IPS-18a (cell line): Measurements from ENCODE around the gene MAP7.
A peak's percentile ranks its signal among the peaks of the same experiment; 100 is the strongest.

Source experiments
- H3K27ac ChIP-seq: one replicate; pipeline ENCODE4 v1.5.1; 2013; ENCODE audit warnings: low read length
- H3K27me3 ChIP-seq: one replicate; pipeline ENCODE4 v1.6.1; 2013; ENCODE audit warnings: mild to moderate bottlenecking, low read length; ENCODE audit not compliant: control insufficient read depth, insufficient read depth
- H3K36me3 ChIP-seq: one replicate; pipeline ENCODE4 v1.6.1; 2013; ENCODE audit warnings: low read depth, low read length; ENCODE audit not compliant: control insufficient read depth
- H3K4me1 ChIP-seq: one replicate; pipeline ENCODE4 v1.6.1; 2013; ENCODE audit warnings: low read depth, low read length; ENCODE audit not compliant: control insufficient read depth
- H3K4me3 ChIP-seq: one replicate; pipeline ENCODE4 v1.5.1; 2013; ENCODE audit warnings: low read length
- H3K9ac ChIP-seq: one replicate; pipeline ENCODE4 v1.6.1; 2013; ENCODE audit warnings: mild to moderate bottlenecking, low read length, moderate library complexity
- H3K9me3 ChIP-seq: one replicate; pipeline ENCODE4 v1.6.1; 2013; ENCODE audit warnings: low read depth, low read length; ENCODE audit not compliant: control insufficient read depth

MAP7 gene

DNA sequence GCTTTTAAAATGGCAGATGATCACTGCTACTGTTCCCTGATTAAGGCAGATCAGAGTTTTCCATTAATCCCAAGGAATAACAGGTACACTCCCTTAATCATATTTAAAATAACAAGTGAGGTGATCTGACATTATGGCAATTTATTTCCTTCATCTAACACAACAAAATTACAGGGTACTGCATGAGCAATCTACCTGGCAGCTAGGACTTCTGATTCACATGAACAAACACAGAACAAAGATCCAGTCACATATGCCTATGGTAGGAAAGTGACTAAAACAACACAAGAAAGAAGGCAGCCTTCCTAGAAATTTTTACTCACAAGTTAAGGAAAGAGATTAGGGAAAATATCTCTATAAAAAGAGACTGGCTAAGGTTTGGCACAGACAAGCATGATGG, 33.2 kb downstream of the MAP7 start:
- Histone ChIP-seq H3K4me3 (no peak overlapping the region), H3K4me1 (peaks cover 8% of the 10 kb centered on the region), H3K36me3 (no peaks in the 10 kb centered on the region), H3K9ac (no peak overlapping the region), H3K27ac (no peak overlapping the region), H3K9me3 (no peaks in the 10 kb centered on the region), H3K27me3 (no peaks in the 10 kb centered on the region)

GRCh38 chr6:136514591-136514990, 35.6 kb downstream of the MAP7 start:
- Histone ChIP-seq H3K4me1 (no peaks in the 10 kb centered on the region), H3K9me3 (no peaks in the 10 kb centered on the region), H3K36me3 (no peaks in the 10 kb centered on the region), H3K27me3 (no peaks in the 10 kb centered on the region), H3K4me3 (no peak overlapping the region), H3K9ac (no peak overlapping the region), H3K27ac (no peak overlapping the region)

GRCh38 chr6:136511926-136512325, 38.3 kb downstream of the MAP7 start:
- Histone ChIP-seq H3K4me1 (peaks cover 5% of the 10 kb centered on the region), H3K9me3 (no peaks in the 10 kb centered on the region), H3K27me3 (no peaks in the 10 kb centered on the region), H3K9ac (no peak overlapping the region), H3K36me3 (no peaks in the 10 kb centered on the region), H3K27ac (no peak overlapping the region), H3K4me3 (no peak overlapping the region)

GRCh38 chr6:136511397-136511796, 38.8 kb downstream of the MAP7 start:
- peak overlapping the region; percentile 10 for H3K27ac ChIP-seq
- H3K9me3 ChIP-seq = no peaks in the 10 kb centered on the region
- H3K36me3 ChIP-seq = no peaks in the 10 kb centered on the region
- H3K9ac ChIP-seq = no peak overlapping the region
- peaks cover 9% of the 10 kb centered on the region for H3K4me1 ChIP-seq
- H3K27me3 ChIP-seq = no peaks in the 10 kb centered on the region
- H3K4me3 ChIP-seq = no peak overlapping the region

- Histone ChIP-seq H3K4me3 (no peak overlapping the region), H3K27me3 (no peaks in the 10 kb centered on the region), H3K4me1 (peaks cover 15% of the 10 kb centered on the region), H3K36me3 (no peaks in the 10 kb centered on the region), H3K27ac (no peak overlapping the region), H3K9ac (no peak overlapping the region), H3K9me3 (no peaks in the 10 kb centered on the region)
These were observed 39.4 kb downstream of the MAP7 start for GRCh38 chr6:136510782-136511181.

DNA sequence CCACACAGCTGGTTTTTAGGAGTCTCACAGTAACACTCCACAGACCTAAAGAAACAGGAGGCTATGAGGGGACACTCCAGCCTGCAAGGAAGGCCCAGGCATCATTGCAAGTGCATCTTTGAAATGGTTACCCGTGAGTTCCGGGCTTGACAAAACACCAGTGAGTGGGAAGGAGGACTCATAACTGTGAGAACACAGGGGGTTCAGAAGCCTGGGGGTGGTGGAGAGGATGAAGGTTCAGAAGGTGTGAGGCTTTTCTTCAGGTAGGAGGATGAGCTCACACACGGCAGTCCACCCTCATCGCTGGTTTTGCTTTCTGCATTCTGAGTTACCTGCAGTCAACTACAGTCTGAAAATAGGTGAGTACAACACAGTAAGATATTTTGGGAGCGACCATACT, 39.9 kb downstream of the MAP7 start:
- no peak overlapping the region for H3K4me3 ChIP-seq
- H3K36me3 ChIP-seq = no peaks in the 10 kb centered on the region
- no peak overlapping the region for H3K9ac ChIP-seq
- H3K27me3 ChIP-seq = no peaks in the 10 kb centered on the region
- no peaks in the 10 kb centered on the region for H3K9me3 ChIP-seq
- H3K4me1 ChIP-seq = peaks cover 15% of the 10 kb centered on the region
- no peak overlapping the region for H3K27ac ChIP-seq

- Histone ChIP-seq H3K4me1 (peaks cover 15% of the 10 kb centered on the region), H3K9ac (no peak overlapping the region), H3K27ac (no peak overlapping the region), H3K9me3 (no peaks in the 10 kb centered on the region), H3K27me3 (no peaks in the 10 kb centered on the region), H3K4me3 (no peak overlapping the region), H3K36me3 (no peaks in the 10 kb centered on the region)
These were observed 41.4 kb downstream of the MAP7 start for GRCh38 chr6:136508725-136509392.

GRCh38 chr6:136506124-136506799, 44.0 kb downstream of the MAP7 start:
- Histone ChIP-seq H3K27me3 (no peaks in the 10 kb centered on the region), H3K9me3 (no peaks in the 10 kb centered on the region), H3K4me1 (peaks cover 41% of the 10 kb centered on the region), H3K36me3 (no peaks in the 10 kb centered on the region), H3K4me3 (no peak overlapping the region), H3K9ac (no peak overlapping the region), H3K27ac (no peak overlapping the region)

- H3K36me3 ChIP-seq = no peaks in the 10 kb centered on the region
- H3K4me1 ChIP-seq = peaks cover 51% of the 10 kb centered on the region
- no peaks in the 10 kb centered on the region for H3K27me3 ChIP-seq
- H3K9me3 ChIP-seq = no peaks in the 10 kb centered on the region
- H3K4me3 ChIP-seq = peak overlapping the region; percentile 44
- peak overlapping the region; percentile 69 for H3K27ac ChIP-seq
- peak overlapping the region; percentile 35 for H3K9ac ChIP-seq
These were observed 46.8 kb downstream of the MAP7 start for GRCh38 chr6:136503303-136504029.

- peak overlapping the region; percentile 44 for H3K4me3 ChIP-seq
- peaks cover 51% of the 10 kb centered on the region for H3K4me1 ChIP-seq
- peak overlapping the region; percentile 35 for H3K9ac ChIP-seq
- H3K27ac ChIP-seq = peak overlapping the region; percentile 69
- no peaks in the 10 kb centered on the region for H3K9me3 ChIP-seq
- H3K27me3 ChIP-seq = no peaks in the 10 kb centered on the region
- no peaks in the 10 kb centered on the region for H3K36me3 ChIP-seq
These were observed 47.4 kb downstream of the MAP7 start for GRCh38 chr6:136502786-136503185.

- Histone ChIP-seq H3K4me3 (no peak overlapping the region), H3K9me3 (no peaks in the 10 kb centered on the region), H3K9ac (no peak overlapping the region), H3K36me3 (no peaks in the 10 kb centered on the region), H3K27me3 (no peaks in the 10 kb centered on the region), H3K4me1 (peaks cover 43% of the 10 kb centered on the region), H3K27ac (peak overlapping the region; percentile 69)
These were observed 48.7 kb downstream of the MAP7 start for GRCh38 chr6:136501514-136501913.
